GM21447 (cell line): ENCODE measurements around the gene FBXO36.
"Not testable (repeated sequence)": the region's sequence is repeated elsewhere in the genome, so short reads cannot be mapped to it uniquely, and the experiment has no call there.

Experiments used
- ATAC-seq: cut with Tn5 transposase; IDR thresholded peaks from one replicate; pipeline ENCODE4 v1.9.1; 2021; ENCODE audit not compliant: unreplicated experiment

The FBXO36 gene

DNA sequence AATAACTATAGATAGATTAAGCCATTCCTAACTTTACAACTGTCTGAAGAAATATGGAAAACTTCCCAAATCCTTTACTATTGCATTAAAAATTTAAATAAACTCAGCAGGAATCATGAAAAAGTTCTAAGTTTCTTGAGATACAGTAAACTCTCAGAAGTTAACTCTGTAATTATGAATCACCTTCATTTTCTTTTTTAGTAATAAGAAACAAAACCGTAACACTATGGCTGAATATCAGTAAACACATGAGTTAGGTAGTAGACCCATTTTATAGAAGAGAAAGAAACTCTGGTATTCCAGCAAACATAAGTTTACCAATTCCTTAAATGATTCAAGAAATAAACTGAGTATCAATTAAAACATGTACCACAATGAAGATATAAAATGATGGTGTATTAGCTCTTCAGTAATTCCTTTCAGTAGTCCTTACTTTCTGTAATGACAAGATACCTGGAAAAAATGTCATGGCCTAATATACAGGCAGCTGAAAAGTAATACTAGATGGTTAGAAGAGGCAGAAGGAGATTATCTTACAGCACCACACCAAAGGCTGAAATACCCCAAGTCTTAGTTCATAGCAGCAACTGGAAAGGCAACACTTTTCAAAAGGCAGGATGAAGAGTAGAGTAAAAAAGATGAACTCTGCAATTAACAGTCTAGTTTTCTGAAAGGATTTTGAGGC, 12.0 kb upstream of the FBXO36 start:
- peak; percentile 21 for ATAC-seq

DNA sequence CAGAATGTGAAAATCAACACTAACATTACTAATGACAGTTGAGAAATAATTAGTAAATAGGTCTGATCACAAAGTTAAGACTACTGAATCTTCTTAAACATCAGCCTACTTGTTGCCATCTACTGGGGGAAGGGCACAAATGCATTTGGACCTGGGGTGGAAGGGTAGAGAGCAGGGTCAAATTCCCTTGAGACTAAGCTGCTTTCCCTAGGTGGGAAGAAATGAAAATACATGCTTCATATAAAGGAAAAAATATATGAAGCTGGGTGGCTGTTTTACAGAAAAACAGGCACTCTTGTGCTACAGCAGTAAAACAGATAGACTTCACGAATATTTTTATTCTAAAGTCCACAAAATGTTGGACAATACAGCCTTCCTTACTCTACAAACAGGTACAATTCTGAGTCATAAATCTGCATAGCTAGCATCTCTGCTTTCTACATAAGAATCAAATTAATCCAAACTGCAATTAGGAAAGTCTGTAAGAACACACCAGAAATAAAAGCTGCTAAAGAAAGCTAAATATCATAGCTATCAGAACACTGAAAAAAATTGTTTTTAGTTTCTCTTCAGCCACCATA, 11.4 kb upstream of the FBXO36 start:
- ATAC-seq, result peak; percentile 80

DNA sequence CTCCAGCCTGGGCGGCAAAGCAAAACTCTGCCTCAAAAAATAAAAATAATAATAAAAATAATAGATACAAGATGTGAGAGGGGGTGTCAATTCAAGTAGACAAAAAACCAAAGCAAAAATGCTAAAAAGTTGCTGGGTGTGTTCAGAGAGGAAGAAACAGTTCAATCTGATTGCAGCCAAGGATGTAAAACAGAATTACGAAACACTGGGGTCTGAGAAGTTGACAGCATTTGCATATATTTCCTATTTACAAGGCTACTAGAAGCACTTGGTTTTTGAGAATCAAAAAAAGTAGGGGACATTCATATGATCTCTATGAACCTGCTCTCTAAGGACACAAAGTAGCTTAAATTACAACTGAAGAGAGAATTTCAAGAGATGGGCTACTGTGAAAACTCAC, 8.1 kb upstream of the FBXO36 start:
- ATAC-seq, result no peak

DNA sequence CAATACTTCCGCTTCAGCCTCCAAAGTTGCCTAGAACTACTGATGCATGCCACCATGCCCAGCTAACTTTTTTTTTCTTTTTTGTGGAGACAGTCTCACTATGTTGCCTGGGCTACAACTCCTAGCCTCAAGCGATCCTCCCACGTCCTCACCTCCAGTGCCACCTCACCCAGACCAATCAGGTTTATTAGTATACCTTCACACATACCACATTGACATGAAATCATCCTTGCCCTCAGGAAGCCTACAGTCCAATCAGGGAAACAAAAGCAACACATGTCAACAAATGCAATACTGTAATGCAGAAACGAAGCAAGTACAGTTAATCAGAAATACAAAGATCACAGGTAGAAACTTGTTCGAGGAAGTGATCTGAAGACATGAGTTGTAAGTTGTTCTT, 4.5 kb upstream of the FBXO36 start:
- no peak for ATAC-seq

DNA sequence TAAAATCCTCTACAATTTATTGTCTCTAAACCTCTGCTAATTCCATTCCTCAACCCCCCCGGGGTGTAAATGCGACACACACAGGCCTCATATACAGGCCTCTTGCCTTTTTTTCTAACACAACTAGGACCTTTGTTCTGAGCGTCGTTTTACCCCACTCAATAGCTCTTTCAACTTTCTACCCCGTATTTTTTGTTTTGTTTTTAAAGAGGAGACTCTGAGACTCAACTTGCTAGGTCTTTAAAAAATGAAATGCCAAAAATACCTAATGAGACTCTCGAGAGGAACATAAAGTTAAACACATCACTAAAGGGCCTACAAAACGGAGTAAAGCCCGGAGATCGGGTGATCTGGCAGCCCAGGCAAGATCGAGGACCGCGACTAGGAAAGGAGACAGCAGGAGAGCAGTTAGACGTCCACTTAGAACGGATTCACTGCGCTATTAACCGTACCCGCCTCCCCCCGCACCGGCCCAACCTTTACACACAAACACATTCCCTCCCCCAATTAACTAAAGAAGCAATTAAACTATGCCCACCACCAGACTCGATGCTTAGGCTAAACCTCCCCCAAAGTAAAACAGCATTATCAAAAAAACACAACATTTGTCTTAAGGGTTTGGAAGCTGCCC, 2.2 kb upstream of the FBXO36 start:
- ATAC-seq, result no peak

DNA sequence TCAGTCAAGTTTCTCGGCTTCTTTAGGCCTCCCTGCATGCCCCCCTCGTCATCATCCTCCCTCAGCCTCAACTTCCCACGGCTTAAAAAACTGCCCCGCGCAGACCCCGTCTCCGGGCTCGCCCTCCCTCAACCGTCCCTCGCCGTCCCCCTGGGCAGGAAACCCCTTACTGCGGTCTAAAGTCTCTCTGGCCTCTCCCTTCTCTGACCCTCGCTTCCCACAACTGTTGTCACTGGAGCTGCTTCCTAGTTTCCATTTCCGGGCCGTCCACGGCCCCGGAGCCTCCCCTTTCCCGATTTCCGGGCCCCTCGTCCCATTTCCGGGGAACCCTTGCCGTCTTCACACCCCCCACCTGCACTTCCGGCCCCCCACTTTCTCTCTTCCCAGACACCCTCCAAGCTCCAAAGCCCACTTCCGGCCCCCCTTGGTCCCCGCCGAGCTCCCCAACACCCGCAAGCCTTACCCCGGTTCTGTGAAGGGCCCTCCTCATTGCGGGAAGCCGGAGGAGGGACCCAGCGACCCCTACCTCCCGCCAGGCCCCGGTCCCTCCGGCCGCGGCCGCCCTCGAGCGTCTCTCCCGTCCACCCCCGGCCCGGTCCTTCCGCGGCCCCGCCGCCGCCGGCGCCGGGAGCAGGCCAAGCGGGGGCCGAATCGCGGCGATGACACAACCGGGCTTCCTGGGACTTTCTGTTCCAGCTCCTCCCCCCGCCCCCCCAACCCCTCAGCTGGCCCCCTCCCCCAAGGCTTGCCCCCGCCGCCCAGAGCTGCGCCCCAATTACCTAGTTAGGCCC, 1.0 kb upstream of the FBXO36 start:
- ATAC-seq, result peak; percentile 34

DNA sequence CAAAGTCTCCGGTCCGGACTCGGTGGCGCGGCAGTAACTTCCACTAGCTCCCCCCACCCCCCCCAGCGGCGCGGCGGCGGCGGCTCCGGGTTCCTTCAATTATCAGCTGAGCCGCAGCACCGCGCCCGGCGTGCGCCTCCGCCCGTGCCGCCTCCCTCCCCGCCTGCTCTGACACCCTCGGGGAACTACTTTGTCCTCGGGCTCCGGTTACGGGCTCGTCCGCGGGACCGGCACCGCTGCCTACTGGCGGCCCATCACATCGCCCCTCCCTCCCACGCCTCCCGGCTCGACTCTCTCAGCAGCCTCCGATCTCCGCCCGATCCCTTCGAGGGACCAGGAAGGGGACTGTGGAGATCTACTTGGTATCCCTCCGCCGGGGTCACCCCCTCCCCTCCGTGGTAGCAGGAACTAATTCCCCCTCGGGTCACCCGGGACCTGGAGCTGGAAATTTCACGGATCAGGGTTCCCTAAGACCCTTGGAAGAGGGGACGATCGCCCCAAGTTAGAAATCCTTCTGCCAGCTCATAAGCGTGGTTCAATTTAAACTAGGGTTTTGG, 333 bp upstream of the FBXO36 start, which contains the start of gene TRIP12:
Gene TRIP12, minus strand, starts transcription at position 118 of the 557 bp plus-strand sequence. CDS start 41,930 bp downstream, outside the sequence.
- peak; percentile 62 for ATAC-seq

DNA sequence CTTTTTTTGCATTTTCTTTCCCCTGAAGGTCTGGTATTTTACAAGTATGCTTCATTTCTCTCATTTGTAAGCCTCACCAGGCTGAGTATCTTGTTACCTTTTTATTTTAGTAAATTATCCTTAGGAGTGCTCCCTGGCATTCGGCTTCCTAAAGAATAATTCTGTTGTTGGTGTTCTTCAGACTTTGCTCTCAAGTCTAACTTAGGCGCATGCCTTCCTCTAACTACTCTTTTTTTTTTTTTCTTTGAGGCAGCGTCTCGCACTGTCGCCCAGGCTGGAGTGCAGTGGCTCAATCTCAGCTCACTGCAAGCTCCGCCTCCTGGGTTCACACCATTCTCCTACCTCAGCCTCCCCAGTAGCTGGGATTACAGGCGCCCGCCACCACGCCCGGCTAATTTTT, 2.2 kb downstream of the FBXO36 start:
- not testable (repeated sequence) for ATAC-seq

DNA sequence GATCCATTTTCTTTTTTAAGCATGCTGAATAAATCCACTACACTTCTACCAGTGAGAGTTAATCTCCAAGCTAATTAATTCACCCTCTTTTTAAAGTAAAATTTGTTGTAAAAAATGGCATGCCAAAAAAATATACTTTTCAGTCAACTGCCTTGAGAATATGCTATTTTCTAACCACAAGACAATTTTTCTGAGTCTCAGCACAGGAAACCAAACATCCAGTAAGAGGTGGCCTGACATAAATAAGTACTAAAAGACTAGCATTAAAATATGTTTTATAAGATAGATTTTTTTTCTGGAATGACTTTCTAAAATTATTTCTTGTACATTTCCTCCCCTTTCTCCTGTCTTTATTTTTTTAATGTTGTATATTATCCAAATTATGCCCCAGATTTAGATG, 2.9 kb downstream of the FBXO36 start:
- no peak for ATAC-seq

DNA sequence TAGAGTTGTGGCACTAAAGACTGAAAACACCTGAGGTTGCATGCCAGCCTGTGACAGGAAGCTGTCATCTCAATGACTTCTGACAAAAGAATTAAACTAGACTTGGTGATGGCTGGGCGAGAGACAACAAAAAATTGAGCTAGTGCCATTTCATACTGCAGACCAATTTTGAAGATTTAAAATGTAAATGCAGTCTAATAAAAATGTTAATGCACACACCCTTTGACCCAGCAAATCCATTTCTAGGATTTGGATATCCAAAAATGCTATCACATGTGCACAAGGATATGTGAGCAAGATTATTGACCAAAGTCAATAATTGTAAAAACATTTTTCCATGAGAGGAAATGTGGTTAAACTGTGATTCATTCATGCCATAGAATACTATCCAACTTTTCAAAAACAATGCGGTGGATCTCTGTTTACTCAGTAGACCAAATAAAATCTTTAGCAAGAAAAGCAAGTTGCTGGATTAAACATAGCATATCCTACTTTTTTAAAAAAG, 5.6 kb downstream of the FBXO36 start:
- no peak for ATAC-seq

DNA sequence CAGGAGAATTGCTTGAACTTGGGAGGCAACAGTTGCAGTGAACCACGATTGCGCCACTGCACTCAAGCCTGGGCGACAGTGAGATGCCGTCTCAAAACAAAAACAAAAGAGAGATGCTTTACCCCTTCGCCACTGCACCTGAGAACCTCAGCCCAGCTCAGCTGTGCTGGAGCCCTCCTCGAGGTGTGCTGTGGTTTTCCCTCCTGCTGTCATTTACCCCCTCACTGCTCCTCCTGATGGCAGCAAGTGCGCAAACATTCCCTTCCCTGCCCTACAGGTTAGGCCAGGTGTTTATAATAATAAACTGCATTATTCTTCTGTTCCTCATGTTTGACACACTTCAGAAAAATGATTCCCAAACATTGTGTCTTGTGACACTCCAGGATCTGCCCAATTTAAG, 8.4 kb downstream of the FBXO36 start:
- ATAC-seq, result no peak

DNA sequence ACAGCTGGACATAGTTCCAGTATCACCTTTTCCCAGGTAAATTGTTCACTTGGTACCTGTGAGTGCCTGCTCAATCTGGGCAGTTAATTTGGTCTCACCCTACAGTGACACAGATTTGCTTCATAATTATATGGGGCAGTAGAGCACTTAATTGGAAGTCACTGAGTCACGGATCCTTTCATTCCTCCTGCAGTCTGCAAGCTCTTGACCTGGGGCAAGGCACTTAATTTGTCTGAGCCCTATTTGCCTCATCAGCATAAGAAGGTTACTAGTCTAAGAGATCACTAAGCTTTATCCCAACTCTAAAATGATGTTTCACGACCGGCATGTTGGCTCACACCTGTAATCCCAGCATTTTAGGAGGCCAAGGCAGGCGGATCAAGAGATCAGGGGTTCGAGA, 8.9 kb downstream of the FBXO36 start:
- no peak for ATAC-seq

DNA sequence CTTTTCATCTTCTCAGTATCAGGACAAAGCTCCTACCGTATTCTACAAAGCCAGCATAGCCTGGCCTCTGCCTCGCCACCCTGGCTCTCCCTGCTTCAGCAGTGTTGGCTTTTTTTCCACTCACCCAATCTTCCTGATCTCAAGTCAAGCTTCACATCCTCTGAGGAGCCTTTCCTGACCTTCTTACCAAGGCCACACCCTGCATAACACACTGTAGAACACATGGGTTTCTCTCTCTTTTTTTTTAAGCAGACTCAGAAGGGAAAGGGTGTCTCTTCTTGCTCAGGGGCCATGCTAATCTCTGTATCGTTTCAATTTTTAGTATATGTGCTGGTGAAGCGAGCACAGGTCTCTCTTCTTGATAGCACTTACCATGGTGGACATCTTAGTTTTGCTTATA, 15.2 kb downstream of the FBXO36 start:
- ATAC-seq, result no peak

DNA sequence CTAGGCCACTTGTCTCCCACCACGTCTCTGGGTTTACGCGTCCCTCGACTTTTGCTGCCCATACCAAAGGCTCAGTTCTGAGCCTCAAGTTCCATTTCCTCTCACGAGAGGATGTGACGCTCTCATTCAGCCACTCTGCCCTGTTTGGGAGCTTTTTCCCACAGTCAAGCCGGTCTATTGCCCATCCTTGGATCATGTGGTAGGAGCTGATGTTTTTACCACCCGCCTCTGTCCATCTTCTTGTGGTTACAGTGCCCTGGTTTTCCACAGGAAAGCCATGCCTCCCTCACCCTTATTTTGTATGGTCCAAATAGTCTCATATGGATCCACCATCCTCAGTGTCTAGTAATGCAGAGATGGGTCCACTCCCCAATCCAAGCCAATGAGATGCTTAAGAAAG, 20.4 kb downstream of the FBXO36 start:
- no peak for ATAC-seq

DNA sequence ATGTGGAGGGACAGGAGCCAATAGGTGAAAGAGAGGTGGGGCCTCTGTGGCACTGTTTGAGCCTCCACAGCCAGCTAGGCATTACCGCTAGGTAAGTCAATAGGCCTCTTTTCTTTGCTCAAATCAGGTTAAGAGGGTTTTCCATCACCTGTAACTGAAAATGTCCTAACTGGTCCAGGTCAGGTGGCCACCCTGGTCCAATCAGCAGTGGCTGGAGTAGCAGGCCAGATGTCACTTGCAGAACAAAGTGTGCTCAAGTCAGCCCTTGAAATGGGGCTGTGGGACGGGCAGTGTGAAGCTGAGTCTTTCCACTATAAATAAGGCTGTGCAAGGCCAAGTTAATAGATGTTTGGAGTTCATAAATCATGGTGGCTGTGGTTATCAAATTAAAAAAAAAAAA, 20.9 kb downstream of the FBXO36 start:
- no peak for ATAC-seq

DNA sequence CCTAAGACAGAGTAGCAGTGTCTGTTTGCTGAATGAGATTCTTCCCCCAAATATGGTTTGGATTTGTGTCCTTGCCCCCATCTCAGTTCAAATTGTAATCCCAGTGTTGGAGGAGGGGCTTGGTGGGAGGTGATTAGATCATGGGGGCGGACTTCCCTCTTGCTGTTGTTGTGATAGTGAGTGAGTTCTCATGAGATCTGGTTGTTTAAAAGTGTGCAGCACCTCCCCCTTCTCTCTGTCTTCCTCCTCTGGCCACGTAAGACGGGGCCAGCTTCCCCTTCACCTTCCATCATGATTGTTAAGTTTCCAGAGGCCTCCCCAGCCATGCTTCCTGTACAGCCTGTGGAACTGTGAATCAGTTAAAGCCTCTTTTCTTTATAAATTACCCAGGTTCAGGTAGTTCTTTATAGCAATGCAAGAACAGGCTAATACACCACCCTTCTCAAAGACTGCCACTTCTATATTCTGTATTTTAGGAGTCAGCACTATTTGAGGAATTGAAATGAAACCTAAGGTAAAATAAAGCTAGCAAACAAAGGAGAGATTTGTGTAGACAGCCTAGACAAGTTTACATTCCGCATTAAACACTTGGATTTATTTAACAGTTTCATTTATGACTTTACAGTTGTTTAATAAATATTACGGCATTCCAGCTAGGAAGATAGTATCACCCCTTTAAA, 21.6 kb downstream of the FBXO36 start:
- ATAC-seq, result no peak

DNA sequence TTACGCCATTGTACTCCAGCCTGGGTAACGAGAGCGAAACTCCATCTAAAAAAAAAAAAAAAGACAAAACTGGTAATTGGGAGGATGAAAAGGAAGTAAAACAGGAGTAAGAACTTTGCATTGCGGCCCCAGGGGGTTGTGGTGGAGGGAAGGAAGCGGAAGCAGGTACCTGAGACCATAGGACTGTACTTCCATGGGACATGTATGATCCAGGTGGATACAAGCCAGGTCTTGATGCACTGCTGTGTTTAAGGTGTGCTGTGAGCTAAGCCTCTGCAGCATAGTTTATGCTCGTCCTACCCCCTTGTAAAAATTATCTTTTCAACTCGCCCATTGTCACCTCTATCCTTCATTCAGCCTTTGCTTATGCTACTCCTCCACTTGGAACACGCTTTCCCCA, 23.7 kb downstream of the FBXO36 start:
- no peak for ATAC-seq

DNA sequence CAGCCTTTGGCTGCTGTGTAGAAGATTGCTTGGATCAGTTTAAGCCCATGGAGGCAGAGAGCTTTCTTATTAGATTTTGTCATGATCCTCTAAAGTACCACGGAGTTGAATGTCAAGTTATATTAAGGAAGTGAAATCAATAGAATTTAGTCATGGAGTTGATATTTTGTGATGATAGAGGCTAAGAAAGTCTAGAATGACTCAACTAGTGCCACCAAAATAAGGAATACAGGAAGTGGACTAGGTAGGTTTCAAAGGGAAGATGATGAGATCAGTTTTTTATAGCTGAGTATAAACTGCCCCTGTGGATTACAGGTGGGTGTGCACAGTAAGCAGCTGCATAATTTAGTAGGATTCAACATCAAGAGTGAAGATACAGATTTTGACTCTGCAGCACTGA, 25.2 kb downstream of the FBXO36 start:
- peak; percentile 65 for ATAC-seq

DNA sequence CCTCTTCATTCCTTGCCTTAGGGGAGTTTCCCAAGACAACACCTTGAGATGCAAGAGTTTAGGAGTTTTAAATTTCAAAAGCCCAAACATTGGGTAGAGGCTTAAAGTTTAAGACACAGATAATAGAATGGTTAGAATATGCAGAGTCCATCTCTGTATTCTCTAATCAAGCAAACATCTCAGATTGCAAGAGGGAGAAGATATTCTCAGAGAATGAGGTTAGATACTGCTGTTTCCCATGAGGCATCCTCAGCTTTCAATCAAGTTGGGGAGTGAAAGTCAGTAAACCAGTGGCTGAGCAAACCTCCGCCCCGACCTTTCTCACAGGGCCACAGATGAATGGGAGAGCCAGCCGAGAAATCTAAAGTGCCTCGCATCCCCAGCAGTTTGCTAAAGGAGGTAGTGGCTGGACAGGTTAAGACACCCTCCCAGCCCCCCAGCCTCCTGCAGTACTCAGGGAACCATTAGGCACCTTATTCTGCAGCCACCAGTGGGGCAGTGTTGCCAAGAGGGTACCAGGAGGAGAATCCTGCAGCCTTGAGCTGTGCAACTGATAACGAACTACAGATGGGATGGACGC, 30.0 kb downstream of the FBXO36 start:
- no peak for ATAC-seq

DNA sequence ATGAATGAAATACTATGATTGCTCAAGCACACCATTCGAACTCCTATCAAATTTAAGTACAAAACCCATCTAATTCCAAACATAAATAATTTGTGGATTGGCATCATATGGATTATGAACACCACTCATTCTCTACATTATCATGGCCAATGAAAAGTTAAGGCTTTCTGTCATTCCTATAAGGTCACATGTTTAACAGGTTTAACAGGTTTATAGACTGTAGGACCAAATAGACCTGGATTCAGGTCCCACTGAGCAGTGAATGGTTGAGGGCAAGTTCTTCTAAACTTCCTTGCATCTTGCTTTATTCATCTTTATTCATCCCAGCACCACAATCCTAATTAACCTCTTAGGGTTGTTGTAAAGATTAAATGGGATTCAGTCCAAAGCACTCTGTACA, 33.4 kb downstream of the FBXO36 start:
- ATAC-seq, result no peak
